ENCODE results near the gene TEX12. TPM values are rescaled to one million over a fixed set of nuclear protein-coding genes. Genes with fewer than 3 reads are reported as not detected.
"Not testable (repeated sequence)": the region's sequence is repeated elsewhere in the genome, so short reads cannot be mapped to it uniquely, and the experiment has no call there.

The TEX12 gene
- total and polyA plus RNA-seq, 4 donors, result 0.57 to 0.97 TPM; not detected in 2

- no peak overlapping the region for H3K27ac ChIP-seq (ENCODE audit: low read depth in 1 of 2, low read length in 2 of 2)
These were observed 28.8 kb downstream of the TEX12 start for GRCh38 chr11:112195951-112196351.

GRCh38 chr11:112196519-112197087 lies 29.4 kb downstream of the TEX12 start:
- intact Hi-C loops (cut with DNase I), result no loop called here
- no peak overlapping the region for H3K27ac ChIP-seq (ENCODE audit: low read depth in 1 of 2, low read length in 2 of 2)
- WGBS, 2 donors, result 83 to 93% methylated on average over 2 of the region's 2 CpGs
- no peaks in the 10 kb centered on the region for H3K27me3 ChIP-seq (ENCODE audit: control insufficient read depth in 1 of 2, insufficient read depth in 2 of 2, low read length in 1 of 2)
- H3K4me1 ChIP-seq (ENCODE audit: control insufficient read depth in 1 of 2, insufficient read depth in 2 of 2, low read length in 2 of 2), result no peaks in the 10 kb centered on the region
- no peak for DNase-seq
- ATAC-seq (ENCODE audit: low FRiP score), result no peak
- no peaks in the 10 kb centered on the region for H3K9me3 ChIP-seq (ENCODE audit: control insufficient read depth, low read length)
- H3K4me3 ChIP-seq (ENCODE audit: low read length in 2 of 2), result no peak overlapping the region
- H3K36me3 ChIP-seq (ENCODE audit: control insufficient read depth in 1 of 2, insufficient read depth in 2 of 2, low read length in 1 of 2), result no peaks in the 10 kb centered on the region

More at GRCh38 chr11:112195951-112196351, 28.8 kb downstream of the TEX12 start:
- ATAC-seq (ENCODE audit: low FRiP score) (no peak), DNase-seq (no peak)
- Histone ChIP-seq H3K4me3 (ENCODE audit: low read length in 2 of 2) (no peak overlapping the region), H3K9me3 (ENCODE audit: control insufficient read depth, low read length) (no peaks in the 10 kb centered on the region), H3K36me3 (ENCODE audit: control insufficient read depth in 1 of 2, insufficient read depth in 2 of 2, low read length in 1 of 2) (no peaks in the 10 kb centered on the region), H3K27me3 (ENCODE audit: control insufficient read depth in 1 of 2, insufficient read depth in 2 of 2, low read length in 1 of 2) (no peaks in the 10 kb centered on the region), H3K4me1 (ENCODE audit: control insufficient read depth in 1 of 2, insufficient read depth in 2 of 2, low read length in 2 of 2) (no peaks in the 10 kb centered on the region)
- intact Hi-C loops (cut with DNase I), result no loop called here
- 50 to 59% methylated on average over 2 of the region's 2 CpGs for WGBS, 2 donors

- not testable (repeated sequence) for H3K36me3 ChIP-seq (ENCODE audit: control insufficient read depth in 1 of 2, insufficient read depth in 2 of 2, low read length in 1 of 2)
These were observed 31.9 kb downstream of the TEX12 start for GRCh38 chr11:112199101-112199500.

GRCh38 chr11:112200252-112200651 lies 33.1 kb downstream of the TEX12 start:
- H3K4me3 ChIP-seq (ENCODE audit: low read length in 2 of 2), result no peak overlapping the region
- ATAC-seq (ENCODE audit: low FRiP score), result no peak
- H3K27ac ChIP-seq (ENCODE audit: low read depth in 1 of 2, low read length in 2 of 2), result no peak overlapping the region
- H3K36me3 ChIP-seq (ENCODE audit: control insufficient read depth in 1 of 2, insufficient read depth in 2 of 2, low read length in 1 of 2), result no peaks in the 10 kb centered on the region
- no peak for DNase-seq
- intact Hi-C loops (cut with DNase I), result no loop called here
- H3K27me3 ChIP-seq (ENCODE audit: control insufficient read depth in 1 of 2, insufficient read depth in 2 of 2, low read length in 1 of 2), result no peaks in the 10 kb centered on the region
- no peaks in the 10 kb centered on the region for H3K9me3 ChIP-seq (ENCODE audit: control insufficient read depth, low read length)
- H3K4me1 ChIP-seq (ENCODE audit: control insufficient read depth in 1 of 2, insufficient read depth in 2 of 2, low read length in 2 of 2), result no peaks in the 10 kb centered on the region
- 22 to 31% methylated on average over 2 of the region's 2 CpGs for WGBS, 2 donors

More at GRCh38 chr11:112199101-112199500, 31.9 kb downstream of the TEX12 start:
- H3K9me3 ChIP-seq (ENCODE audit: control insufficient read depth, low read length); intact Hi-C loops (cut with DNase I); H3K27me3 ChIP-seq (ENCODE audit: control insufficient read depth in 1 of 2, insufficient read depth in 2 of 2, low read length in 1 of 2); DNase-seq; H3K27ac ChIP-seq (ENCODE audit: low read depth in 1 of 2, low read length in 2 of 2); ATAC-seq (ENCODE audit: low FRiP score); H3K4me3 ChIP-seq (ENCODE audit: low read length in 2 of 2); H3K4me1 ChIP-seq (ENCODE audit: control insufficient read depth in 1 of 2, insufficient read depth in 2 of 2, low read length in 2 of 2): not testable (repeated sequence)
- WGBS, 2 donors, result 82% methylated on average over 4 of the region's 4 CpGs

- H3K36me3 ChIP-seq (ENCODE audit: control insufficient read depth in 1 of 2, insufficient read depth in 2 of 2, low read length in 1 of 2), result no peaks in the 10 kb centered on the region
- H3K4me3 ChIP-seq (ENCODE audit: low read length in 2 of 2), result no peak overlapping the region
- H3K27ac ChIP-seq (ENCODE audit: low read depth in 1 of 2, low read length in 2 of 2), result no peak overlapping the region
- no peaks in the 10 kb centered on the region for H3K4me1 ChIP-seq (ENCODE audit: control insufficient read depth in 1 of 2, insufficient read depth in 2 of 2, low read length in 2 of 2)
- H3K27me3 ChIP-seq (ENCODE audit: control insufficient read depth in 1 of 2, insufficient read depth in 2 of 2, low read length in 1 of 2), result no peaks in the 10 kb centered on the region
- no peak for ATAC-seq (ENCODE audit: low FRiP score)
- no peak for DNase-seq
- intact Hi-C loops (cut with DNase I), result no loop called here
- WGBS, 2 donors, result 94 to 95% methylated on average over 23 of the region's 23 CpGs
- no peaks in the 10 kb centered on the region for H3K9me3 ChIP-seq (ENCODE audit: control insufficient read depth, low read length)
These were observed 38.9 kb downstream of the TEX12 start for GRCh38 chr11:112206071-112206470.

GRCh38 chr11:112210890-112211289 lies 43.7 kb downstream of the TEX12 start:
- Histone ChIP-seq H3K9me3 (ENCODE audit: control insufficient read depth, low read length) (no peaks in the 10 kb centered on the region), H3K4me3 (ENCODE audit: low read length in 2 of 2) (no peak overlapping the region), H3K27me3 (ENCODE audit: control insufficient read depth in 1 of 2, insufficient read depth in 2 of 2, low read length in 1 of 2) (no peaks in the 10 kb centered on the region), H3K27ac (ENCODE audit: low read depth in 1 of 2, low read length in 2 of 2) (no peak overlapping the region), H3K4me1 (ENCODE audit: control insufficient read depth in 1 of 2, insufficient read depth in 2 of 2, low read length in 2 of 2) (no peaks in the 10 kb centered on the region), H3K36me3 (ENCODE audit: control insufficient read depth in 1 of 2, insufficient read depth in 2 of 2, low read length in 1 of 2) (no peaks in the 10 kb centered on the region)
- ATAC-seq (ENCODE audit: low FRiP score) (no peak), DNase-seq (no peak)
- intact Hi-C loops (cut with DNase I), result loop anchor here in 1 of 2 donors (10.0 kb wide), 2 partner anchors 344 to 1074 kb away; no protein-coding TSS in a partner anchor
- WGBS, 2 donors, result 72% methylated on average over 1 of the region's 1 CpG

GRCh38 chr11:112211536-112211935 lies 44.4 kb downstream of the TEX12 start:
- DNase-seq (no peak), ATAC-seq (ENCODE audit: low FRiP score) (no peak)
- Histone ChIP-seq H3K27ac (ENCODE audit: low read depth in 1 of 2, low read length in 2 of 2) (no peak overlapping the region), H3K9me3 (ENCODE audit: control insufficient read depth, low read length) (no peaks in the 10 kb centered on the region), H3K27me3 (ENCODE audit: control insufficient read depth in 1 of 2, insufficient read depth in 2 of 2, low read length in 1 of 2) (no peaks in the 10 kb centered on the region), H3K4me1 (ENCODE audit: control insufficient read depth in 1 of 2, insufficient read depth in 2 of 2, low read length in 2 of 2) (no peaks in the 10 kb centered on the region), H3K4me3 (ENCODE audit: low read length in 2 of 2) (no peak overlapping the region), H3K36me3 (ENCODE audit: control insufficient read depth in 1 of 2, insufficient read depth in 2 of 2, low read length in 1 of 2) (no peaks in the 10 kb centered on the region)
- 43 to 47% methylated on average over 2 of the region's 2 CpGs for WGBS, 2 donors
- intact Hi-C loops (cut with DNase I), result loop anchor here in 1 of 2 donors (10.0 kb wide), 2 partner anchors 343 to 1073 kb away; no protein-coding TSS in a partner anchor

GRCh38 chr11:112212290-112212689 lies 45.1 kb downstream of the TEX12 start:
- WGBS, 2 donors, result 92 to 94% methylated on average over 3 of the region's 3 CpGs
- no peaks in the 10 kb centered on the region for H3K9me3 ChIP-seq (ENCODE audit: control insufficient read depth, low read length)
- no peaks in the 10 kb centered on the region for H3K27me3 ChIP-seq (ENCODE audit: control insufficient read depth in 1 of 2, insufficient read depth in 2 of 2, low read length in 1 of 2)
- H3K36me3 ChIP-seq (ENCODE audit: control insufficient read depth in 1 of 2, insufficient read depth in 2 of 2, low read length in 1 of 2), result no peaks in the 10 kb centered on the region
- H3K4me3 ChIP-seq (ENCODE audit: low read length in 2 of 2), result no peak overlapping the region
- no peak for DNase-seq
- no peak overlapping the region for H3K27ac ChIP-seq (ENCODE audit: low read depth in 1 of 2, low read length in 2 of 2)
- ATAC-seq (ENCODE audit: low FRiP score), result no peak
- H3K4me1 ChIP-seq (ENCODE audit: control insufficient read depth in 1 of 2, insufficient read depth in 2 of 2, low read length in 2 of 2), result no peaks in the 10 kb centered on the region
- intact Hi-C loops (cut with DNase I), result loop anchor here in 1 of 2 donors (10.0 kb wide), 2 partner anchors 343 to 1073 kb away; no protein-coding TSS in a partner anchor

GRCh38 chr11:112212710-112213109 lies 45.5 kb downstream of the TEX12 start:
- H3K4me3 ChIP-seq (ENCODE audit: low read length in 2 of 2), result no peak overlapping the region
- H3K9me3 ChIP-seq (ENCODE audit: control insufficient read depth, low read length), result no peaks in the 10 kb centered on the region
- ATAC-seq (ENCODE audit: low FRiP score) (no peak), DNase-seq (no peak)
- no peak overlapping the region for H3K27ac ChIP-seq (ENCODE audit: low read depth in 1 of 2, low read length in 2 of 2)
- no peaks in the 10 kb centered on the region for H3K4me1 ChIP-seq (ENCODE audit: control insufficient read depth in 1 of 2, insufficient read depth in 2 of 2, low read length in 2 of 2)
- no peaks in the 10 kb centered on the region for H3K27me3 ChIP-seq (ENCODE audit: control insufficient read depth in 1 of 2, insufficient read depth in 2 of 2, low read length in 1 of 2)
- no peaks in the 10 kb centered on the region for H3K36me3 ChIP-seq (ENCODE audit: control insufficient read depth in 1 of 2, insufficient read depth in 2 of 2, low read length in 1 of 2)
- intact Hi-C loops (cut with DNase I), result loop anchor here in 1 of 2 donors (10.0 kb wide), 2 partner anchors 342 to 1072 kb away; no protein-coding TSS in a partner anchor

Measured in aorta (tissue), 5 donors.